ENCODE results near the gene CCDC6. TPM values are rescaled to one million over a fixed set of nuclear protein-coding genes. Genes with fewer than 3 reads are reported as not detected.

CCDC6 gene
- total RNA-seq, 1 experiment from 2014 or later = 19.1 TPM

DNA sequence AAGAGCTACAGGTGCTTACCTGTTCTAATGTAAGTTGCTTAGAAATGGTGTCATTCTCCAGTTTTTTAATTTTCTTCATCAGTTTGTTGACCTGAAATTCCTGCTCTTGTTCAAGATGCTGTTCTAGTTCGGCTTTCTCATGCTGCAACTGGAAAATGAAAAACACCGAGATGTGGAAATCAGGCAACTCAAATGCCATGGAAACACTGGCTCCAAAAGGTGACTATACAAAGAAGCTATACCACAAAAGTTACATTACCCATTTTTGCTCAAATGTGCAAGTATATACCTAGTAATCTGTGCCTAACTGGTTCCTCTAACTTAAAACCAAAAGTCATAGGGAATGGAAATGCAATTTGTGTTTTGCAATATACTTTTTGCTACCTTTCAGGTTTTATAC is 73.8 kb downstream of the CCDC6 start:
- H3K4me1 ChIP-seq = no peaks in the 10 kb centered on the region
- no peak overlapping the region for H3K4me3 ChIP-seq
- H3K27me3 ChIP-seq = no peaks in the 10 kb centered on the region
- DNase-seq = no peak
- H3K36me3 ChIP-seq = no peaks in the 10 kb centered on the region; the same call in none of the 2 replicates
- no peak overlapping the region for H3K27ac ChIP-seq
- no peaks in the 10 kb centered on the region for H3K9me3 ChIP-seq (replicated peaks)

DNA sequence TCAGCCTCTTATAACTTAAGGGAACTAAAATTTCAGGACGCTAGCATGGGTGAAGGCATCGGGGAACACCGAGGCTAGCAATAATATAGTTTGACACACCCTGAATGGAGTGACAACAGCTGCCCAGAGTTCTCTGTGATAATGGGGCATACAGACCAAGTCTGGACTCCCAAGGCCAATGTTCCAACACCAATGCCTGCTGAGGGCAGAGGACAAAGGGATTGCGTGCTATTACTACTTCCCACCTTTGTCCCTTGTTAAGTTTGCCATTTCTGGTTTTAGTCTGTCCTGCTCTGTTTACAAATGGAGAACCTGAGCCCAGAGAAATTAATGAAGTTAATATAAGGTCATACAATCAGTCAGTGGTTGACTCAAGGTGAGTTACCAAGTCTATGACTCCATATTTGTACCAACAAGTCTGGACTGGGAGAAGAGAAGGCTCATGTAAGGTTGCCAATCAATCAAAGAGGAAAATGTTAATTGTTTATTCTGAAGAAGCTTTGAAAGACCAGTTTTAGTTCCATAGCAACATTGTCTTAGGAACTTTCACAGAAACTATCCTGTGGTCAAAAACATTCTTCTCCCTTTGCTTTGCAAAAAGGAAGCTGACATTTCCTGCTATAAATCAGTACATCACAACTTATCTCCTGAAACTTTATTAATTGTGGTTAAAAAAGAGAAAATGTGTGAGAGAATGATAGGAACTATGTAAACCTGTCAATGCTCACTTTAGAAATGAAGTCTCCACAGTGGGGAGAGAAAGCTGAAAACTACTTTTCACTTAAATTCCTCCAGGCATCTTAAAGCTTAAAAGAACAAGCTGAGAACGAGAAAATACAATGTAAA is 74.5 kb downstream of the CCDC6 start:
- DNase-seq = no peak
- H3K27me3 ChIP-seq = no peaks in the 10 kb centered on the region
- no peaks in the 10 kb centered on the region; the same call in none of the 2 replicates for H3K36me3 ChIP-seq
- no peak overlapping the region for H3K4me3 ChIP-seq
- no peak overlapping the region for H3K27ac ChIP-seq
- H3K4me1 ChIP-seq = no peaks in the 10 kb centered on the region
- H3K9me3 ChIP-seq (replicated peaks) = no peaks in the 10 kb centered on the region

DNA sequence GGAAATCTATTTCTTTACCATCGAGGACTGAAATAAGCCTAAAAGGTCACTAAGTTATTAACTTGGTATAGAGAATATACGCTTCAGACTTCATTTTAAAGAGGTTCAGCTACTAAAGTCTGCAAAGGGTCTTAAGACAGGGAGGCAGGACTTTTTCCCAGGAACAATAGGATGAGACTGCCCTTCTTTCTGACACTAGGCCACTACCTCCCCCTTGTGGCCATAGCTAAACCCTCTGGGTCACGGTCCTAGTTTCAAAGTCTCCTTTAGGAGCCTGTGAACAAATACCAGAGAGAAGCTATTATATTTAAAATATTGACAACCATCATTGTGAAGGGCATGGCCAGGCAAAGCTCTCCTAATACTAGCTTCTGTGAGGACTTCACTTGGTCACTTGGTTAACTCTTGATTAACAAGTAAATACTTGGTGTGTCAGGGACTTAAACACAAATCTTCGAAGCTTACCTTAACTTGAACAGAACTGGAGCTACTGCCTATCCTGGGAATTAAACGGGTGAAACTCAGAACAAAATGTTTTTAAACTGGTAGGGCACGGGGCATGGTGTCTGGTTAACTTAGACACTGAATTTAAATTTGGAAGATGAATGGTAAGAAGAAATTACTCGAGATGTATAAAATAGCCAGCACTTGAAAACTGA is 75.6 kb downstream of the CCDC6 start:
- no peak overlapping the region for H3K27ac ChIP-seq
- no peaks in the 10 kb centered on the region for H3K9me3 ChIP-seq (replicated peaks)
- H3K36me3 ChIP-seq = peaks cover 2% of the 10 kb centered on the region
- peak; percentile 35 to 69 for DNase-seq
- H3K27me3 ChIP-seq = no peaks in the 10 kb centered on the region
- no peaks in the 10 kb centered on the region for H3K4me1 ChIP-seq
- H3K4me3 ChIP-seq = no peak overlapping the region

DNA sequence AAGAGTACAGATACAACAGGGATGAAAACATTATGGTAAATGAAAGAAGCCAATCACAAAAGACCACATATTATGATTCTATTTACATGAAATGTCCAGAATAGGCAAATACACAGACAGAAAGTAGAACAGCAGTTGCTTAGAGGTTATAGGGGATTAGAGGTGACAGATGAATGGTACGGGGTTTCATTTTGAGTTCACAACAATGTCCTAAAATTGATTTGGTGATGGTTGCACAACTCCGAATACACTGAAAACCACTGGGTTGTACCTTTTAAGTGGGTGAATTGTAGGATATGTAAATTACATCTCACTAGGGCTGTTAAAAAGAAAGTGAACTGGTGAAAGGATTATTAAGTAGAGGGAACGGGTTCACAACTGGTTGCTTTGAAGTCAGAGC is 76.8 kb downstream of the CCDC6 start:
- H3K27ac ChIP-seq = no peak overlapping the region
- no peaks in the 10 kb centered on the region for H3K4me1 ChIP-seq
- H3K9me3 ChIP-seq (replicated peaks) = no peaks in the 10 kb centered on the region
- DNase-seq = no peak
- H3K36me3 ChIP-seq = peaks cover 2% of the 10 kb centered on the region
- no peaks in the 10 kb centered on the region for H3K27me3 ChIP-seq
- H3K4me3 ChIP-seq = no peak overlapping the region

- H3K9me3 ChIP-seq (replicated peaks) = no peaks in the 10 kb centered on the region
- DNase-seq = no peak
- H3K4me3 ChIP-seq = no peak overlapping the region
- H3K4me1 ChIP-seq = no peaks in the 10 kb centered on the region
- H3K27ac ChIP-seq = no peak overlapping the region
- peaks cover 2% of the 10 kb centered on the region for H3K36me3 ChIP-seq
- no peaks in the 10 kb centered on the region for H3K27me3 ChIP-seq
Measured at GRCh38 chr10:59829024-59829423, 77.3 kb downstream of the CCDC6 start.

DNA sequence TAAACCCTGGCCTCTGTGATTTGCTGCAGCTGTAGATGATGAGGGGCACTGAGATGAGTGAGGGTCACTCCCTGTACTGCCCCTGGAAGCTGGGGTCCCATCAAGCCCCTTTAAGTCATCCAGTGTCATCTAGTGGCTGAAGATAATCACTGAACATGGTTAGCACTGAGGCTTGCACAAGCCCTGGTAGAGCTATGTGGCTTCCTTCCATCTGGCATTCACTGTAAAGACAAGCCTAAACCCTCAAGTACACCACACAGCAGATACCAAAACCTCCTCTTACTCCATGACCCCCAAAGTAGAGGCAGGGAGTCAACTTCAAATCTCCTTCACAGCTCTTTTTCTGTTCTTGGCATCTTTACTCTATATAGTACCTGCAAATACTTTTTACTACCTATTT is 80.4 kb downstream of the CCDC6 start:
- DNase-seq = no peak
- Histone ChIP-seq H3K27ac (no peak overlapping the region), H3K36me3 (peaks cover 2% of the 10 kb centered on the region), H3K27me3 (no peaks in the 10 kb centered on the region), H3K4me3 (no peak overlapping the region), H3K4me1 (no peaks in the 10 kb centered on the region), H3K9me3 (replicated peaks) (no peaks in the 10 kb centered on the region)

DNA sequence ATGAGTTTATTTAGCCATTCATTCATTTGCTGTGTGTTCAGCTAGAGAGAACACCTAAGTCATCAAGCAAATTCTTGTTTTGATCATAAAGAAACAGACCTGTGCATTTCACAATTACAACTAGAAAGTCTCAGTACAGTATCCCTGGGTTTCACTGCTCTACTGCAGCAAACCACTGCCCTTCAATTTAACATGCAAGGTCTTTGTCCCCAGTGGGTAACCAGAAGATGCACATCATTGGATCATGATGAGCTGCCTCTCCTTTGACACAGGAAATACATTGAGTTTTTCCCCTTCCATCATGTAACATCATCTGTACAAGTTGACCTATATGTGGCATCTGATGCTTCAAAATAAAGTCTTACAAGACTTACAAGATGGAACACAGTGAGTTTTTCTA is 82.6 kb downstream of the CCDC6 start:
- H3K27ac ChIP-seq = no peak overlapping the region
- no peak for DNase-seq
- H3K27me3 ChIP-seq = no peaks in the 10 kb centered on the region
- H3K36me3 ChIP-seq = 0 out of 2 replicates have a peak, but pooled peaks cover 2% of the 10 kb centered on the region
- H3K9me3 ChIP-seq (replicated peaks) = no peaks in the 10 kb centered on the region
- H3K4me3 ChIP-seq = no peak overlapping the region
- peaks cover 5% of the 10 kb centered on the region; the same call in 1 of the 2 replicates for H3K4me1 ChIP-seq

DNA sequence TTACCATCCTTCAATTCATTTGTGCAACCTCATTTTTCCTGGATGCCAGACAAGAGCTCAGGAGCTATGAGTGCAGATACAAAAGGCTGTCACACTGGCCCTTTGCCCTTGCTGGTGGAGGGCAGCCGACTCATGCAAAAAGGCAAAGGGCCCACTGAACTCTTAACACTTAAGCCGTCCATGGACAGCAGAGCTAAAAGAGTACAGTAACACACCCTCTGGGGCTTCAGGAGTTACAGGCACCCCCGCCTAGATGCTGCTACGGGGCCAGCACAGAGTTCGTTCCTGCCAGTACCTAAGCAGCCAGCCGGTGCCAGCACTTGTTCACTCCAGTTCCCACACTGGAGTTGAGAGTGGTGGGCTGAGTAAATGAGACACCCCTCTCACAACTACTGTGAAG is 83.2 kb downstream of the CCDC6 start:
- Histone ChIP-seq H3K9me3 (replicated peaks) (no peaks in the 10 kb centered on the region), H3K27ac (no peak overlapping the region), H3K27me3 (no peaks in the 10 kb centered on the region), H3K36me3 (0 out of 2 replicates have a peak, but pooled peaks cover 2% of the 10 kb centered on the region), H3K4me3 (no peak overlapping the region), H3K4me1 (peaks cover 5% of the 10 kb centered on the region; the same call in 1 of the 2 replicates)
- no peak for DNase-seq

- Histone ChIP-seq H3K9me3 (replicated peaks) (no peaks in the 10 kb centered on the region), H3K4me1 (peaks cover 5% of the 10 kb centered on the region; the same call in 1 of the 2 replicates), H3K27ac (no peak overlapping the region), H3K27me3 (no peaks in the 10 kb centered on the region), H3K36me3 (no peaks in the 10 kb centered on the region), H3K4me3 (no peak overlapping the region)
- DNase-seq = no peak
Measured at GRCh38 chr10:59820471-59820870, 85.9 kb downstream of the CCDC6 start.

DNA sequence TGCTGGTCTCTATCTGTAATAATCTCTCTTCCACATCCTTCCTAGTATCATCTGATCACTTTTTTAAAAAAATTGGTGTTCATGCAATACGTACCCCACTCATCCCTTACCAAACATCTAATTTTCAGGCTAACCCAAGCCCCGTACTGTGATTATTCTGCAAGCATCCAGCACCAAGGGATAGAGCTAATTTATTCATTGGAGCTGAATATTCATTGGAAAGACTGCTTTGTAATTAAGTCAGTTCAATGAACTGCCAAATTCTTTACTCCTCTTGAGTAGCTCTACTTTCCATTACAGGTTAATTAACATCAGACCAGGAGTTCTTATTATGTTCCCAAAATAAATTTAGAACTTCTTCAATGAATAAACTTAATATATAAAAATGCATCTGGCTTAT is 86.7 kb downstream of the CCDC6 start:
- no peak overlapping the region for H3K27ac ChIP-seq
- H3K4me3 ChIP-seq = no peak overlapping the region
- peaks cover 5% of the 10 kb centered on the region; the same call in 1 of the 2 replicates for H3K4me1 ChIP-seq
- H3K27me3 ChIP-seq = no peaks in the 10 kb centered on the region
- H3K9me3 ChIP-seq (replicated peaks) = no peaks in the 10 kb centered on the region
- no peaks in the 10 kb centered on the region for H3K36me3 ChIP-seq
- DNase-seq = no peak

- H3K4me1 ChIP-seq = peaks cover 5% of the 10 kb centered on the region; the same call in 1 of the 2 replicates
- DNase-seq = peak in 1 of 2 experiments; percentile 4
- no peaks in the 10 kb centered on the region for H3K27me3 ChIP-seq
- no peaks in the 10 kb centered on the region for H3K36me3 ChIP-seq
- H3K4me3 ChIP-seq = no peak overlapping the region
- H3K9me3 ChIP-seq (replicated peaks) = no peaks in the 10 kb centered on the region
- no peak overlapping the region for H3K27ac ChIP-seq
Measured at GRCh38 chr10:59819265-59819664, 87.1 kb downstream of the CCDC6 start.

DNA sequence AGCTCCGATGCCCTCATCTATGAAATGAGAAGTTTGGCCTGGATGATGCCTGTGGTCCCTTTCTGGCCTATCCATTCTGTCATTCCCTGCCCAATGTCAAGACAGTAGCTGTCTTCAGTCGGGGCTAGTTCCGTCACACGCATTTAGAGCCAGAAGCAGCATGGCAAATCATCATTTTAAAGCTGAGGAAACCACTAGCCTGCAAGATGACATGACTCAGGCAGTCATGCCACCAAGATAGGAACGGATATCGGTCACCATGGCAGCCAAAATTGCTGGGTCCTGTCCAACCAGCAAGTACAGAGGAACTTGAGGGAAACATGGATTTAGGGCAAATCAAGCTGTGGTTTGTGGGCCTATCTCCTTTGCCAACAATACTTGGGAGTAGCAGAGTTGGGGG is 88.6 kb downstream of the CCDC6 start:
- H3K27me3 ChIP-seq = no peaks in the 10 kb centered on the region
- no peak for DNase-seq

DNA sequence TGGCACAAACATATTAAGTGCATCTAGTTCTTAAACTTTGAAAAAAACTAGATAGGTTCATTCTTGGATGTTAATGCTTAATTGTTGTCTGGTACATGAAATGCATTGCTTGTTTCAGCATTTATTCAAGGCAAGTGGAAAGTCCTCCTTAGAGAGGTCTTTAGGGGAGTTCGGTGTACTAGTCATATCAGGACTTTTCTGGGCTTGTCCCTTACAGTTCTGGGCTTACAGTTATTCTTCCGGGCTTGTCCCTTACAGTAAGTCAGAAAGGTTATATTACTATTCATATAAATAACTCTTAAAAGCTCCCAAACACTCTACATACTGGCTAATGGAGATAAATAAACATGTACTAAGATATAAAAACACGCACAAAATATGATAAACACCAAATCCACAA is 91.5 kb downstream of the CCDC6 start:
- Histone ChIP-seq H3K36me3 (peaks cover 5% of the 10 kb centered on the region; the same call in 1 of the 2 replicates), H3K9me3 (replicated peaks) (no peaks in the 10 kb centered on the region), H3K27ac (no peak overlapping the region), H3K4me1 (peaks cover 5% of the 10 kb centered on the region; the same call in 1 of the 2 replicates), H3K27me3 (no peaks in the 10 kb centered on the region), H3K4me3 (no peak overlapping the region)
- no peak for DNase-seq

More for the DNA sequence above, 88.6 kb downstream of the CCDC6 start:
- Histone ChIP-seq H3K4me3 (no peak overlapping the region), H3K9me3 (replicated peaks) (no peaks in the 10 kb centered on the region), H3K27ac (no peak overlapping the region), H3K36me3 (no peaks in the 10 kb centered on the region), H3K4me1 (peaks cover 5% of the 10 kb centered on the region; the same call in 1 of the 2 replicates)

- Histone ChIP-seq H3K9me3 (replicated peaks) (no peaks in the 10 kb centered on the region), H3K27ac (no peak overlapping the region), H3K4me1 (no peaks in the 10 kb centered on the region), H3K36me3 (peaks cover 5% of the 10 kb centered on the region; the same call in 1 of the 2 replicates), H3K27me3 (no peaks in the 10 kb centered on the region), H3K4me3 (no peak overlapping the region)
- DNase-seq = no peak
Measured at GRCh38 chr10:59812519-59813122, 93.7 kb downstream of the CCDC6 start.

- no peak overlapping the region for H3K4me3 ChIP-seq
- no peak for DNase-seq
- H3K9me3 ChIP-seq (replicated peaks) = no peaks in the 10 kb centered on the region
- H3K27ac ChIP-seq = no peak overlapping the region
- H3K4me1 ChIP-seq = no peaks in the 10 kb centered on the region
- no peaks in the 10 kb centered on the region for H3K27me3 ChIP-seq
- H3K36me3 ChIP-seq = peaks cover 10% of the 10 kb centered on the region; the same call in 1 of the 2 replicates
Measured at GRCh38 chr10:59809644-59809974, 96.7 kb downstream of the CCDC6 start.
